ENCODE data around the gene LSM8. TPM values are rescaled to one million over a fixed set of nuclear protein-coding genes. Genes with fewer than 3 reads are reported as not detected.
"Not testable (repeated sequence)": the region's sequence is repeated elsewhere in the genome, so short reads cannot be mapped to it uniquely, and the experiment has no call there.

The LSM8 gene
- total RNA-seq, 1 experiment from 2014 or later = 48.2 TPM

- H3K4me3 Mint-ChIP-seq; H3K27me3 Mint-ChIP-seq (ENCODE audit: low read depth); CTCF ChIA-PET; ATAC-seq; H3K4me1 Mint-ChIP-seq; DNase-seq (ENCODE audit: low spot score); POLR2A ChIA-PET; H3K27ac Mint-ChIP-seq: not testable (repeated sequence)
- peaks cover 23% of the 10 kb centered on the region for H3K9me3 Mint-ChIP-seq
- H3K36me3 Mint-ChIP-seq = peaks cover 17% of the 10 kb centered on the region
These were observed 49.5 kb upstream of the LSM8 start for GRCh38 chr7:118134420-118134819.

GRCh38 chr7:118140468-118140867 is 43.5 kb upstream of the LSM8 start:
- POLR2A ChIA-PET = no interaction called here
- Mint-ChIP-seq H3K9me3 (0 out of 2 replicates have a peak, but pooled peaks cover 3% of the 10 kb centered on the region), H3K36me3 (no peaks in the 10 kb centered on the region), H3K4me1 (peaks cover 9% of the 10 kb centered on the region), H3K4me3 (no peak overlapping the region), H3K27ac (no peak overlapping the region), H3K27me3 (ENCODE audit: low read depth) (no peaks in the 10 kb centered on the region; the same call in 1 of the 2 replicates)
- ATAC-seq = no peak
- TF ChIP-seq E2F1 (CRISPR knock-in tag; IDR thresholded peaks at IDR 0.05) = no peak
- TF ChIP-seq GRHL2 (CRISPR knock-in tag; IDR thresholded peaks at IDR 0.05; ENCODE audit: insufficient replicate concordance, severe bottlenecking) = no peak
- no peak for TF ChIP-seq MAX (CRISPR knock-in tag; IDR thresholded peaks at IDR 0.05)
- TF ChIP-seq PREB (CRISPR knock-in tag; IDR thresholded peaks at IDR 0.05; ENCODE audit: borderline replicate concordance) = no peak
- no peak for TF ChIP-seq ZMAT4 (CRISPR knock-in tag; IDR thresholded peaks at IDR 0.05)
- no peak for TF ChIP-seq NFATC4 (CRISPR knock-in tag; IDR thresholded peaks at IDR 0.05)
- no peak for TF ChIP-seq EMX1 (CRISPR knock-in tag; IDR thresholded peaks at IDR 0.05)
- no peak for TF ChIP-seq MYBL2 (CRISPR knock-in tag; IDR thresholded peaks at IDR 0.05)
- no peak for TF ChIP-seq CREB1 (CRISPR knock-in tag; IDR thresholded peaks at IDR 0.05)
- no peak for DNase-seq (ENCODE audit: low spot score)
- CTCF ChIA-PET = interaction anchor here (1.0 kb wide), 1 partner anchor 13 kb away, joined by 3 read pairs; no protein-coding TSS in a partner anchor

- CTCF ChIA-PET = no interaction called here
- Mint-ChIP-seq H3K27ac (no peak overlapping the region), H3K36me3 (no peaks in the 10 kb centered on the region), H3K27me3 (ENCODE audit: low read depth) (no peaks in the 10 kb centered on the region; the same call in 1 of the 2 replicates), H3K9me3 (no peaks in the 10 kb centered on the region), H3K4me3 (no peak overlapping the region), H3K4me1 (peaks cover 9% of the 10 kb centered on the region)
- TF ChIP-seq ZNF416 (CRISPR knock-in tag; IDR thresholded peaks at IDR 0.05) (no peak), ZSCAN18 (CRISPR knock-in tag; IDR thresholded peaks at IDR 0.05) (no peak), GTF2I (CRISPR knock-in tag; conservative IDR thresholded peaks at IDR 0.05) (no peak), KAT7 (CRISPR knock-in tag; IDR thresholded peaks at IDR 0.05; ENCODE audit: borderline replicate concordance) (no peak), SMAD4 (CRISPR knock-in tag; IDR thresholded peaks at IDR 0.05) (no peak), AFF4 (CRISPR knock-in tag; IDR thresholded peaks at IDR 0.05; ENCODE audit: borderline replicate concordance) (no peak), GRHL2 (CRISPR knock-in tag; IDR thresholded peaks at IDR 0.05; ENCODE audit: insufficient replicate concordance, severe bottlenecking) (no peak), ZNF425 (CRISPR knock-in tag; conservative IDR thresholded peaks at IDR 0.05) (no peak), CREB1 (CRISPR knock-in tag; IDR thresholded peaks at IDR 0.05) (no peak), TCF7 (CRISPR knock-in tag; IDR thresholded peaks at IDR 0.05; ENCODE audit: low read depth) (no peak), ZBTB43 (CRISPR knock-in tag; IDR thresholded peaks at IDR 0.05) (no peak), OVOL2 (CRISPR knock-in tag; IDR thresholded peaks at IDR 0.05; ENCODE audit: borderline replicate concordance) (no peak), EMX1 (CRISPR knock-in tag; IDR thresholded peaks at IDR 0.05) (no peak)
- DNase-seq (ENCODE audit: low spot score) (no peak), ATAC-seq (no peak)
- POLR2A ChIA-PET = no interaction called here
These were observed 42.0 kb upstream of the LSM8 start for GRCh38 chr7:118142012-118142411.
